HCT116 (cell line): ENCODE measurements around the gene TNNC2. TPM values are rescaled to one million over a fixed set of nuclear protein-coding genes. Genes with fewer than 3 reads are reported as not detected.

Experiments
- ATAC-seq: fragments of 200-7000 bp; cut with Tn5 transposase; 2 replicates; pipeline ENCODE4 v1.9.1; 2020; ENCODE audit warnings: mild to moderate bottlenecking, moderate library complexity
- BruUV-seq: library from RNA; stranded (reverse); fragments of 400-500 nt; replicated peaks from 2 replicates; lab custom pipeline; 2021; lab: Mats Ljungman, UMichigan
- CTCF ChIA-PET: fragments of 300-600 bp; sonication (Branson Sonifier 250); formaldehyde crosslinking; loops from one replicate; lab custom pipeline; 2021; ENCODE audit warnings: antibody characterized with exemption; lab: Charles Lee
- POLR2A ChIA-PET: fragments of 300-600, 350-600 bp; sonication (Branson Sonifier 250); formaldehyde crosslinking; loops from one replicate; lab custom pipeline; 2021; ENCODE audit warnings: antibody characterized with exemption; lab: Charles Lee
- RAD21 ChIA-PET, 2 experiments: fragments of 300-600 bp; sonication (Branson Sonifier 250); formaldehyde crosslinking; loops; one replicate each; lab custom pipeline; 2023; ENCODE audit warnings: low total read pairs in 2 of 2; ENCODE audit not compliant: uncharacterized antibody in 2 of 2, unreplicated experiment in 2 of 2, low non-redundant PET in 1 of 2; lab: Charles Lee
- DNase-seq: peaks from one replicate; pipeline ENCODE4 v3.0.0-alpha.2; 2010; ENCODE audit warnings: low read depth, low spot score
- H2AFZ ChIP-seq: fragments of 200-600 bp; shearing (Covaris generic), sonication (generic); 2 replicates; pipeline ENCODE4 v1.6.1; 2017; ENCODE audit warnings: low read depth, mixed run types, mixed read lengths, antibody characterized with exemption, low read length; ENCODE audit not compliant: poor library complexity, severe bottlenecking
- H3K27ac ChIP-seq: 2 replicates; pipeline ENCODE4 v1.5.1; 2012; ENCODE audit warnings: low read depth, low read length
- H3K27me3 ChIP-seq: fragments of 200-600 bp; sonication (generic); 2 replicates; pipeline ENCODE4 v1.6.1; 2016; ENCODE audit warnings: mixed run types, low read length, mixed read lengths; ENCODE audit not compliant: insufficient read depth
- H3K36me3 ChIP-seq, 2 experiments: fragments of 200-500 bp in 1 of 2; fragments of 200-600 bp in 1 of 2; sonication (Bioruptor generic) in 1 of 2; sonication (generic) in 1 of 2; 2 replicates each; pipeline versions ENCODE4 v1.5.1 to v1.6.1; 2014 to 2016; ENCODE audit warnings: low read length in 2 of 2, inconsistent platforms in 1 of 2, mixed read lengths in 1 of 2, mixed run types in 1 of 2; ENCODE audit not compliant: insufficient read depth in 2 of 2, control insufficient read depth in 1 of 2
- H3K4me1 ChIP-seq, 2 experiments: fragments of 200-600 bp in 1 of 2; sonication (generic) in 1 of 2; 2 replicates each; pipeline versions ENCODE4 v1.5.1 to v1.6.1; 2012 to 2017; ENCODE audit warnings: low read length in 2 of 2, inconsistent platforms in 1 of 2, mild to moderate bottlenecking in 1 of 2, mixed read lengths in 1 of 2, mixed run types in 1 of 2, moderate library complexity in 1 of 2; ENCODE audit not compliant: insufficient read depth in 2 of 2, control insufficient read depth in 1 of 2
- H3K4me2 ChIP-seq: fragments of 200-600 bp; sonication (generic); 2 replicates; pipeline ENCODE4 v1.6.1; 2017; ENCODE audit warnings: mixed run types, low read length, mixed read lengths
- H3K4me3 ChIP-seq, 2 experiments: fragments of 200-600 bp in 1 of 2; sonication (generic) in 1 of 2; replicated peaks in 1 of 2; 2 replicates each; pipeline ENCODE4 v1.5.1; 2011 to 2016; ENCODE audit warnings: low read length in 2 of 2, control low read depth in 1 of 2, low read depth in 1 of 2, mild to moderate bottlenecking in 1 of 2, mixed read lengths in 1 of 2, mixed run types in 1 of 2
- H3K79me2 ChIP-seq: fragments of 200-600 bp; sonication (generic); 2 replicates; pipeline ENCODE4 v1.6.1; 2017; ENCODE audit warnings: mild to moderate bottlenecking, mixed run types, low read length, moderate library complexity, mixed read lengths; ENCODE audit not compliant: insufficient read depth
- H3K9ac ChIP-seq: fragments of 200-600 bp; sonication (generic); 2 replicates; pipeline ENCODE4 v1.6.1; 2016; ENCODE audit warnings: low read length, mixed read lengths
- H3K9me2 ChIP-seq: fragments of 200-600 bp; sonication (generic), shearing (Covaris generic); 2 replicates; pipeline ENCODE4 v1.6.1; 2017; ENCODE audit warnings: mixed run types, mild to moderate bottlenecking, moderate library complexity; ENCODE audit not compliant: insufficient read depth
- H3K9me3 ChIP-seq, 2 experiments: fragments of 200-500 bp in 1 of 2; fragments of 200-600 bp in 1 of 2; sonication (Bioruptor generic) in 1 of 2; sonication (generic) in 1 of 2; 2 replicates each; pipeline ENCODE4 v1.6.1; 2014 to 2017; ENCODE audit warnings: low read length in 2 of 2, mixed read lengths in 2 of 2, inconsistent platforms in 1 of 2, low read depth in 1 of 2, mild to moderate bottlenecking in 1 of 2, mixed run types in 1 of 2, moderate library complexity in 1 of 2; ENCODE audit not compliant: control insufficient read depth in 1 of 2, insufficient read depth in 1 of 2
- H4K20me1 ChIP-seq: fragments of 200-600 bp; sonication (generic), shearing (Covaris generic); 2 replicates; pipeline ENCODE4 v1.6.1; 2017; ENCODE audit warnings: mixed run types, mild to moderate bottlenecking, moderate library complexity; ENCODE audit not compliant: insufficient read depth
- ATF3 ChIP-seq: IDR thresholded peaks from 2 replicates; pipeline ENCODE4 v1.6.1; 2012
- CBX3 ChIP-seq: IDR thresholded peaks from 2 replicates; pipeline ENCODE4 v1.6.1; 2012; ENCODE audit warnings: low read depth
- CEBPB ChIP-seq: IDR thresholded peaks from 2 replicates; pipeline ENCODE4 v1.6.1; 2012; ENCODE audit warnings: low read depth
- EZH2 ChIP-seq: fragments of 200-600 bp; sonication (generic); IDR thresholded peaks from 2 replicates; pipeline ENCODE4 v1.6.1; 2017; ENCODE audit warnings: antibody characterized with exemption, mixed run types
- EZH2phosphoT487 ChIP-seq: fragments of 200-600 bp; IDR thresholded peaks from 2 replicates; pipeline ENCODE4 v1.6.1; 2018; ENCODE audit warnings: antibody characterized with exemption, borderline replicate concordance
- FOSL1 ChIP-seq: IDR thresholded peaks from 2 replicates; pipeline ENCODE4 v1.6.1; 2012; ENCODE audit warnings: low read depth
- POLR2A ChIP-seq: IDR thresholded peaks from 2 replicates; pipeline ENCODE4 v1.7.0; 2011; ENCODE audit warnings: borderline replicate concordance; ENCODE audit not compliant: insufficient read depth, insufficient read length; ENCODE audit errors: extremely low read depth
- POLR2AphosphoS5 ChIP-seq: IDR thresholded peaks from 2 replicates; pipeline ENCODE4 v1.6.1; 2011; ENCODE audit warnings: mild to moderate bottlenecking, low read depth, low read length, moderate library complexity
- RAD21 ChIP-seq: IDR thresholded peaks from 2 replicates; pipeline ENCODE4 v1.6.1; 2012; ENCODE audit warnings: low read depth, mild to moderate bottlenecking
- REST ChIP-seq: IDR thresholded peaks from 2 replicates; pipeline ENCODE4 v1.6.1; 2012; ENCODE audit warnings: low read depth
- SIN3A ChIP-seq: IDR thresholded peaks from 2 replicates; pipeline ENCODE4 v1.6.1; 2012; ENCODE audit warnings: low read depth
- YY1 ChIP-seq: IDR thresholded peaks from 2 replicates; pipeline ENCODE4 v1.6.1; 2011; ENCODE audit warnings: low read length, low read depth, moderate library complexity, mild to moderate bottlenecking; ENCODE audit not compliant: insufficient replicate concordance; ENCODE audit errors: extremely low read depth
- ZBTB33 ChIP-seq: IDR thresholded peaks from 2 replicates; pipeline ENCODE4 v1.6.1; 2011; ENCODE audit warnings: mild to moderate bottlenecking, low read length, moderate library complexity; ENCODE audit not compliant: insufficient replicate concordance; ENCODE audit errors: extremely low read depth
- ZNF274 ChIP-seq: fragments of 200-500 bp; sonication (Bioruptor generic); IDR thresholded peaks from 2 replicates; pipeline ENCODE4 v1.6.1; 2014; ENCODE audit warnings: mild to moderate bottlenecking, low read depth, low read length, inconsistent platforms
- intact Hi-C: fragments of 100-400 bp; cut with micrococcal nuclease; formaldehyde crosslinking; loops from 2 replicates; pipeline ENCODE4 v1.10.0; 2022
- total RNA-seq: library from RNA; stranded (reverse); gene quantifications from one replicate; pipeline ENCODE4 v1.2.1, GENCODE V29; 2021; ENCODE audit not compliant: unreplicated experiment

TNNC2 gene
- total RNA-seq, 1 experiment from 2014 or later: not detected

- BruUV-seq: no TSS peak
- Histone ChIP-seq H3K4me2 (no peak overlapping the region), H2AFZ (no peak overlapping the region), H4K20me1 (no peaks in the 10 kb centered on the region), H3K4me3 (no peak overlapping the region), H3K36me3 (no peaks in the 10 kb centered on the region), H3K9me2 (no peaks in the 10 kb centered on the region), H3K4me1 (no peaks in the 10 kb centered on the region), H3K27ac (no peak overlapping the region), H3K9ac (no peak overlapping the region), H3K79me2 (no peaks in the 10 kb centered on the region), H3K27me3 (no peaks in the 10 kb centered on the region), H3K9me3 (no peaks in the 10 kb centered on the region)
- no peak for ATAC-seq
- no peak for TF ChIP-seq CEBPB
- no peak for TF ChIP-seq ZNF274
- TF ChIP-seq YY1: no peak
- TF ChIP-seq EZH2: no peak
- TF ChIP-seq POLR2AphosphoS5: no peak
- TF ChIP-seq REST: no peak
- no peak for TF ChIP-seq CBX3
- TF ChIP-seq RAD21: no peak
- TF ChIP-seq ATF3: no peak
- no peak for TF ChIP-seq POLR2A
- no peak for TF ChIP-seq EZH2phosphoT487
- TF ChIP-seq ZBTB33: no peak
- no peak for TF ChIP-seq SIN3A
- no peak for TF ChIP-seq FOSL1
- intact Hi-C loops: no loop called here
- POLR2A ChIA-PET: no interaction called here
- CTCF ChIA-PET: no interaction called here
- RAD21 ChIA-PET: no interaction called here
- no peak for DNase-seq
Measured at GRCh38 chr20:45873409-45874103, 46.4 kb upstream of the TNNC2 start.
